ENCODE results near the gene BBS1. TPM values are rescaled to one million over a fixed set of nuclear protein-coding genes. Genes with fewer than 3 reads are reported as not detected.
A peak's percentile ranks its signal among the peaks of the same experiment; 100 is the strongest.

Gene BBS1
- total RNA-seq, 1 donor from 2014 or later: 43.6 TPM

DNA sequence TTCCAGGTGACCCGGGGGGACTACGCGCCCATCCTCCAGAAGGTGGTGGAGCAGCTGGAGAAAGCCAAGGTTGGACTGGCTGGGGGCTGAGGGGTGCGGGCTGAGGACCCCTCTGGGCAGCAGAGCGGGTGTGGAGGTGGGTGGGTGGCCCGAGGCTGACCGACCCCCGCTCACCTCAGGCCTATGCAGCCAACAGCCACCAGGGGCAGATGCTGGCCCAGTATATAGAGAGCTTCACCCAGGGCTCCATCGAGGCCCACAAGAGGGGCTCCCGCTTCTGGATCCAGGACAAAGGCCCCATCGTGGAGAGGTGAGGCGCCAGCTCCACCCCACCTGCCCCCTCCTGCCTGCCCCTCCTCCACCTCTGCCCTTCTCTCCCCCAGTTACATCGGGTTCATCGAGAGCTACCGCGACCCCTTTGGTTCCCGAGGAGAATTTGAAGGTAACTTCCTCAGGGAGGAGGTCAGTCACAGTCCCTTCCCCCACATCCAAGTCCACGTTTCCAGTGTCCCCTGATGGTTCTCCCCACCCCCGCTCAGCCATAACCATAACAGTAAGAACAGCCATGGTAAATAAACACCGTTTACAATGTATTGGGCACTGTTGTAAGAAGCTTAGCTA, 19.0 kb upstream of the BBS1 start:
- TF ChIP-seq, protein P1, sequence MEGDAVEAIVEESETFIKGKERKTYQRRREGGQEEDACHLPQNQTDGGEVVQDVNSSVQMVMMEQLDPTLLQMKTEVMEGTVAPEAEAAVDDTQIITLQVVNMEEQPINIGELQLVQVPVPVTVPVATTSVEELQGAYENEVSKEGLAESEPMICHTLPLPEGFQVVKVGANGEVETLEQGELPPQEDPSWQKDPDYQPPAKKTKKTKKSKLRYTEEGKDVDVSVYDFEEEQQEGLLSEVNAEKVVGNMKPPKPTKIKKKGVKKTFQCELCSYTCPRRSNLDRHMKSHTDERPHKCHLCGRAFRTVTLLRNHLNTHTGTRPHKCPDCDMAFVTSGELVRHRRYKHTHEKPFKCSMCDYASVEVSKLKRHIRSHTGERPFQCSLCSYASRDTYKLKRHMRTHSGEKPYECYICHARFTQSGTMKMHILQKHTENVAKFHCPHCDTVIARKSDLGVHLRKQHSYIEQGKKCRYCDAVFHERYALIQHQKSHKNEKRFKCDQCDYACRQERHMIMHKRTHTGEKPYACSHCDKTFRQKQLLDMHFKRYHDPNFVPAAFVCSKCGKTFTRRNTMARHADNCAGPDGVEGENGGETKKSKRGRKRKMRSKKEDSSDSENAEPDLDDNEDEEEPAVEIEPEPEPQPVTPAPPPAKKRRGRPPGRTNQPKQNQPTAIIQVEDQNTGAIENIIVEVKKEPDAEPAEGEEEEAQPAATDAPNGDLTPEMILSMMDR (conservative IDR thresholded peaks at IDR 0.05; ENCODE audit: low read depth, low read length): peak; percentile 46
- no peak for DNase-seq (ENCODE audit: low read depth)
- no peak overlapping the region for H3K4me3 ChIP-seq (ENCODE audit: low read depth, low read length)

DNA sequence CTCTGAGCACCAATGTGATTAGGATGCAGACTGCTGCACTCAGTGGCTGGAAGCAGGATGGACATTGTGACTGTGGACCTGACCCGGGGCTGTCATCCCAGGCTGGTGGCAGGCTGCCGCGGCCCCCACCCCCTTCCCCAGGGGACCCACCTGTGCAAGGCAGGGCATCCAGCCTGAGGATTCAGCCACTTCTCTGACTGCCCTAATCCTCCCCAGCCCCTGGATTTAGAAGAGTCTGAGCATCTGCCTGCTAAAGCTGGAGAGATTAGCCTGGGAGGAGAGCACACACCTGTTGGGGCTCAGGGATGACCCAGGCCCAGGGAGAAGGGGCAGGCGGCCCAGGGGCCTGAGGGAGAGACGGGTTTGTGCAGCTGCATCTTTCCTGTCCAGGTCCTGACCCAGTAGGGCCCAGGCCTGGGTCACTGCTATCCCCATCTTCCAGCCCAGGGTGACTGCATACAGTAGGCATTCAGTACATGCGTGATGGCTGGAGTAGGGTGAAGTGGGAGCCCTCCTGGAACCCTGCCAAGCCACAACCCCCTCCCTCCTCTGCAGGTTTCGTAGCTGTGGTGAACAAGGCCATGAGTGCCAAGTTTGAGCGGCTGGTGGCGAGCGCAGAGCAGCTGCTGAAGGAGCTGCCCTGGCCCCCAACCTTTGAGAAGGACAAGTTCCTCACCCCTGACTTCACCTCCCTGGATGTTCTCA, 18.1 kb upstream of the BBS1 start:
- no peak overlapping the region for H3K4me3 ChIP-seq (ENCODE audit: low read depth, low read length)
- DNase-seq (ENCODE audit: low read depth): no peak
- TF ChIP-seq, protein P1 (conservative IDR thresholded peaks at IDR 0.05; ENCODE audit: low read depth, low read length): no peak

DNA sequence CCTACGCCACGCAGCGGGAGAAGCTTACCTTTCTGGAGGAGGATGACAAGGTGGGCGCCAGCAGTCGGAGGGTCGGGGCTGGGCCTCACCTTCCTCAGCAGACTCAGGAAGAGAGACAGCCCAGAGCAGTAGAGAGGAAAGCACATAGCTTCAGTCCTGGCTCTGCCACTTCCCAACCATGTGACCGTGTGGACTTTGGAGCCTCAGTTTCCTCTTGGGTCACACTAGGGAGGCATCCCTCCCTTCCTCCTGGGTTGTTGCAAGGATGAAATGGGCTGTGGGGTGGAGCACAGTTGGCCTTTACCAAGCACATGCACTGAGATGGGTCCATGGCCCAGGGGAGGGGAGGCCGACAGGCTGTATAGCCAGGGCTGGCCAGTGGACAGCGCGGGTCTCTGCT, 17.3 kb upstream of the BBS1 start:
- no peak overlapping the region for H3K4me3 ChIP-seq (ENCODE audit: low read depth, low read length)
- no peak for DNase-seq (ENCODE audit: low read depth)
- TF ChIP-seq, protein P1 (conservative IDR thresholded peaks at IDR 0.05; ENCODE audit: low read depth, low read length): no peak

DNA sequence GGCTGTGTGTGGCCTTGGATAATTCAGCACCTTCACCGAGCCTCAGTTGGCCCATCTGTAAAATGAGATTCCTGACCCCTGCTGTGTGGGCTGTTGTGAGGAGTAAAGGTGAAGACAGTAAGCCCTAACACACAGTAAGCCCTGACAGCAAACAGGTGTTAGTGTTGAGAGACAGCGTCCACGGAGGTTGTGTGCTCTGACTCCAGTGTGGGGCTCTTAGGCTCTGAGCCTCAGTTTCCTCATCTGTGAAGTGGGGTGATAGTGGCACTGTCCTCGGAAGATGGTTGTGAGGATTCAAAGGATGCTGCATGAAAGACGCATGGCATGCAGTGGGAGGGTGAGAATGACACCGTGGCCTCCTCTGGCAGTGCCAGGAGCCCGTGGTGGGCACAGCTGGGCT, 16.0 kb upstream of the BBS1 start:
- DNase-seq (ENCODE audit: low read depth): no peak

DNA sequence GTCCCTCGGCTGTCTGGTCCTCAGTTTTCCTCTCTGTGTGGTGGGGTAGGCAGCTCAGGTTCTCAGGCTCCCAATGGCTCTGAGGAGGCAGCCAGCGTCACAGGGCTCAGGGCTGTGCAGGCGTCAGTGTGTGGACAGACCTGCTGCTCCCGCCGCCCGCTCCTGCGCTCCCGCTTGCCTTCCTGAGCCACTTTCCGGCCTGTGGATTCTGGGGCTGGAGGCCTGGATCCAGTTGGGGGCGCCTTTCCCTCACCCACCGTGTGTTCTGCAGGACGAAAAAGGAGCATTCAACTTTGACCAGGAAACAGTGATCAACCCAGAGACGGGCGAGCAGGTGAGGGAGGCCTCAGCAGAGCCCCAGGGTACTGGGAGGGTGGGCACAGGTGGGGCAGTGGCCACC, 15.5 kb upstream of the BBS1 start:
- no peak overlapping the region for H3K4me3 ChIP-seq (ENCODE audit: low read depth, low read length)
- no peak for DNase-seq (ENCODE audit: low read depth)
- TF ChIP-seq, protein P1 (conservative IDR thresholded peaks at IDR 0.05; ENCODE audit: low read depth, low read length): no peak

More for the DNA sequence above, 16.0 kb upstream of the BBS1 start:
- TF ChIP-seq, protein P1 (conservative IDR thresholded peaks at IDR 0.05; ENCODE audit: low read depth, low read length): no peak
- no peak overlapping the region for H3K4me3 ChIP-seq (ENCODE audit: low read depth, low read length)

DNA sequence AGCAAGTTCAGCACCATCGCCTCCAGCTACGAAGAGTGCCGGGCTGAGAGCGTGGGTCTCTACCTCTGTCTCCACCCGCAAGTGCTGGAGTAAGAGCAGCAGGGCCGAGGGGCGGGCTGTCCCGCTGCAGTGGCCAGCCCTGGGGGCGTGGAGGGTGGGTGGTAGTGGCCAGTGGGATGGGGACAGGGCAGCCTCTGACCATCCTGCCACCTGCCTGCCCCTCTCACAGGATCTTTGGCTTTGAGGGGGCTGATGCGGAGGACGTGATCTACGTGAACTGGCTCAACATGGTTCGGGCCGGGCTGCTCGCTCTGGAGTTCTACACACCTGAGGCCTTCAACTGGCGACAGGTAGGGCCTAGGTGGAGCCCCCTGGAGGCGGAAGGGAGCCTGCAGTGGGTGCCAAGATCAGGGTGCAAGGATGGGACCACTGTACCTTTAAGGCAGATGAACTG, 15.0 kb upstream of the BBS1 start:
- TF ChIP-seq, protein P1 (conservative IDR thresholded peaks at IDR 0.05; ENCODE audit: low read depth, low read length): peak; percentile 38
- DNase-seq (ENCODE audit: low read depth): no peak
- H3K4me3 ChIP-seq (ENCODE audit: low read depth, low read length): no peak overlapping the region

Data from epithelial cell of proximal tubule (primary cell).